Mucosa of stomach (tissue), 1 donor: ENCODE results near the gene ITPR3.
"Not testable (repeated sequence)": the region's sequence is repeated elsewhere in the genome, so short reads cannot be mapped to it uniquely, and the experiment has no call there.

Source experiments
- H3K27me3 ChIP-seq: one replicate; pipeline ENCODE4 v1.7.0; 2013; ENCODE audit warnings: mild to moderate bottlenecking, low read length; ENCODE audit not compliant: control insufficient read depth, insufficient read depth
- H3K36me3 ChIP-seq: one replicate; pipeline ENCODE4 v1.7.0; 2013; ENCODE audit warnings: low read length; ENCODE audit not compliant: control insufficient read depth, insufficient read depth
- H3K4me1 ChIP-seq: one replicate; pipeline ENCODE4 v1.7.0; 2013; ENCODE audit warnings: mild to moderate bottlenecking, low read length; ENCODE audit not compliant: control insufficient read depth, insufficient read depth
- H3K4me3 ChIP-seq: one replicate; pipeline ENCODE4 v1.7.0; 2013; ENCODE audit warnings: low read length
- H3K9ac ChIP-seq: one replicate; pipeline ENCODE4 v1.7.0; 2013; ENCODE audit warnings: mild to moderate bottlenecking, low read length, moderate library complexity
- H3K9me3 ChIP-seq: one replicate; pipeline ENCODE4 v1.7.0; 2013; ENCODE audit warnings: mild to moderate bottlenecking, low read length, moderate library complexity; ENCODE audit not compliant: control insufficient read depth
- donor health status: Pancreatic carcinoma.

The ITPR3 gene

DNA sequence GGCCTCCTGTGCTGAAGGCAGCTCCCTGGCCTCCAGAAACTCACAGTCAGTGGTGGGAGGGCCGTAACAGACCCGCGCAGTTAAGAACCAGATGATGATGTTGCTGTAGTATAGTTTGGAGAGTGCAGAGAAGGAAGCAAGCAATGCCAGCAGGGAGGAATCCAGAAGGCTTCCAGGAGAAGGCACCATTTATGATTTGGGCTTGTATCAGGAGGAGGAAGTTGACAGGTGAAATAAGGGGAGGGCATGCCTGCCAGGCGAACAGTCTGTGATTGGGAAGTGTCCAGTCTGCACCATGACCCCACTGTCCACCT lies 27.8 kb upstream of the ITPR3 start:
- Histone ChIP-seq H3K36me3 (no peaks in the 10 kb centered on the region), H3K9ac (peak overlapping the region; percentile 40), H3K4me1 (peaks cover 43% of the 10 kb centered on the region), H3K4me3 (no peak overlapping the region), H3K27me3 (no peaks in the 10 kb centered on the region), H3K9me3 (no peaks in the 10 kb centered on the region)

DNA sequence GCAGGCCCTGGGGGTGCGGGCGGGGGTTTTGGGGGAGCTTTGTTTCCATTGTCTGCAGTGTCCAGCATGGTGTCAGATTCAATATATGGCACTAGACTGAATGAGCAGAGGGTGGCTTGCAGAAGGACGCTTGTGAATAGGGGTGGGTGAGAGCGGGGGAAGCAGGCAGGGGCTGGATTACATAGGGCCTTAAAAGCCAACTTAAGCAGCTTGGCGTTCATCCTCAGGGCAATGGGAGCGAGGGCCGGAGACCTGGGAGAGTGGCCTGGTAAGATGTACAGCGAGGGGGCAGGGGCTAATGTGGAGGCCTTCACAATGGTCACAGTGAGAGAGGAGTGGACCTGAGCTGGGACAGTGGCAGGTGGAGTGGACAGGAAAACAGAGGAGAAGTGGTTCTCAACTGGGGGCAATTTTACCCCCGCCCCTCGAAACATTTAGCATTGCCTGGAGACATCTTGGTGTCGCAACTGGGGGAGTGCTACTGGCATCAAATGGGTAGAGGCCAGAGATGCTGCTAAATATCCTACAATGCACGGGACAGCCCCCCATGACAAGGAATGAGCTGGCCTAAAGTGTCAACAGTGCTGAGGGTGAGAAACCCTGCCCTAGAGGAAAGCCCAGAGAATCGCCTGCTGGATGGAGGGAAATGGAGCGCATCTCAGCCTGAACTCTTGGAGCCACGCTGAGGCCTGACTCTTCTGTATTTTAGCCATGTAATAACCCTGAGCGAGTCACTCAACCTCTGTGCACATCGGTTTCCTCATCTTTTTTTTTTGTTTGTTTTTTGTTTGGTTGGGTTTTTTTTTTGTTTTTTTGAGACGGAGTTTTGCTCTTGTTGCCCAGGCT lies 25.9 kb upstream of the ITPR3 start:
- H3K9ac ChIP-seq: no peak overlapping the region
- no peak overlapping the region for H3K4me3 ChIP-seq
- peaks cover 36% of the 10 kb centered on the region for H3K4me1 ChIP-seq
- no peaks in the 10 kb centered on the region for H3K36me3 ChIP-seq
- H3K27me3 ChIP-seq: no peaks in the 10 kb centered on the region
- H3K9me3 ChIP-seq: no peaks in the 10 kb centered on the region

DNA sequence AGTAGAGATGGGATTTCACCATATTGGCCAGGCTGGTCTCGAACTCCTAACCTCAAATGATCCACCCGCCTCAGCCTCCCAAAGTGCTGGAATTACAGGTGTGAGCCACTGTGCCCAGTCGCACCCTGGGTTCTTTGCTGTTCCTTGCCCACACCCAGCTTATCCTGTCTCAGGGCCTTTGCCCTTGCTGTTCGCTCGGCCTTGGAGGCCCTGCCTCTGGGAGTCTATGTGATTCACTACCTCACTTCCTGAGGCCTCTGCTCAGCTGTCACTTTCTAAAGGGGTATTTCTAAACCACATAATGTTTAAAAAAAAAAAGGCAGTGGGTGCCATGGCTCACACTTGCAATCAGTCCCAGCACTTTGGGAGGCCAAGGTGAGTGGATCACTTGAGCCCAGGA lies 24.2 kb upstream of the ITPR3 start:
- peaks cover 21% of the 10 kb centered on the region for H3K4me1 ChIP-seq
- not testable (repeated sequence) for H3K4me3 ChIP-seq, H3K9me3 ChIP-seq, H3K36me3 ChIP-seq, H3K27me3 ChIP-seq, H3K9ac ChIP-seq

DNA sequence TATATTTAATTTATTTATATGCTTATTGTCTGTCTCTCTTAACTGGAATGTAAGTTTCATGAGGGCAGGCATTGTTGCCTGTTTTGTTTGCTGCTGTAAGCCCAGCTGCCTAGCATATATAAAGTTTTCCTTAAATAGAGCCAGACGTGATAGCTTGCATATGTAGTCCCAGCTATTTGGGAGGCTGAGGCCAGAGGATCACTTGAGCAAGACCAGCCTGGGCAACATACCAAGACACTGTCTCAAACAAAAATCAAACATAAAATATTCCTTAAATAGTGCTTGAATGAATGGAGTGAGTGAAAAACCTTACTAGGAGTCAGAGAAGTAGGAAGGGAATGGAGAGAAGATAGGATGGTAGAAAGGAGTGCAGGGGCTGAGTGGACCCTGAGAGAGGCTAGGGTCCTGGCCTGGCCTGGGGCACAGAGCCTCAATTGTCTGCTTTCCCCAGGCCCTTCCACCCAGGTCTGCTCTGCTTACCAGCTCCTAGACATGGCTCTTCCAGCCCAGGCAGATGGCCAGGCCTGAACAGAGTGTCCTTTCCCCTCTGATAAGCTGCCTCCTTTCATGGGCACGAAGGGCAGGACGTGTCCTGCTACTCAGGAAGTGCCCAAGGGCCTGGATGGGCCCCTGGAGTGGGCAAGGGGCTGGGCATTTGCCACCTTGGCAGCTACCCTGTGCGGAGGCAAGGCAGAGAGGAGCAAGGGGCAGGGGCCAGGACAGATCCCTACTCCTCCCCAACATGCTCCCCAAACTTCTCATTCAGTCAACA lies 23.4 kb upstream of the ITPR3 start:
- H3K9ac ChIP-seq: no peak overlapping the region
- H3K4me1 ChIP-seq: peaks cover 16% of the 10 kb centered on the region
- H3K36me3 ChIP-seq: no peaks in the 10 kb centered on the region
- H3K27me3 ChIP-seq: no peaks in the 10 kb centered on the region
- H3K9me3 ChIP-seq: no peaks in the 10 kb centered on the region
- H3K4me3 ChIP-seq: no peak overlapping the region

DNA sequence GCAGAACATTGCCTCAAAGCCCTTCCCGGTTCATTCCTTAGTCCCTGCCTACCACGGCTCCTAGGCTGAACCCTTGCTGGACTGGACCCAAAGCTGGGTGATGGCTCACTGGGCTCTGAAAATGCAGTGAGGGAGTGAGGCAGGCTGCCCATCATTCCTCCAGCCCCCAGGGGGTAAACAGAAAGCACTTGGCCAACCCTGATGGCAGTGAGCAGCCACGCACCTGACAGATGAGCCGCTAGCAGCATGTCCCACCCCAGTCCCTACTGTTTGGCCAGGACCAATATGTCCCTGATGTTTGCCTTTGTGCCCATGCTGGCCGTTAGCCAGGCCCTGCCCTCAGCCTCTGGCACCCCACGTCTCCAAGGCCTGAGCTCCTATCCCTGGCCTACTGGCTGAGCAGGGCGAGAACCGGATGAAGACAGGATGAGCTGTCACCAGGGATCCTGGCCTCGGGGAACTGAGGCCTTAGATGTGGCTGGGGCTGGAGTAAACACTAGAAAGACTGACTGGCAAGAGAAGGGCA lies 21.6 kb upstream of the ITPR3 start:
- Histone ChIP-seq H3K4me3 (no peak overlapping the region), H3K36me3 (no peaks in the 10 kb centered on the region), H3K27me3 (no peaks in the 10 kb centered on the region), H3K9me3 (no peaks in the 10 kb centered on the region), H3K9ac (no peak overlapping the region), H3K4me1 (peaks cover 8% of the 10 kb centered on the region)

DNA sequence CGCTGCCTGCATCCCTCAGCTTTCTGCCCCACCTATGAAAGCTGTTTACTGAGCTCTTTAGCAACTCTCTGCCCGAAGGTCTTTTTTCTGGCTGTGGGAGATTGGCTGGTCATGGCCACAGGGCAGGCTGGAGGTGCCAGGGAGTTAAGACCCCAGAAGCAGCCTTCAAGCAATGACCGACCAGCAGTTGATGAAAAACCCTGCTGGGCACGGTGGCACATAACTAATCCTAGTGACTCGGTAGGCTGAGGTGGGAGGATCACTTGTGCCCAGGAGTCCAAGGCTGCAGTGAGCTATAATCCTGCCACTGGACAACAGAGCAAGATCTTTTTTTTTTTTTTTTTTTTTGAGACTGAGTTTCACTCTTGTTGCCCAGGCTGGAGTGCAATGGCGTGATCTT lies 20.4 kb upstream of the ITPR3 start:
- H3K36me3 ChIP-seq: no peaks in the 10 kb centered on the region
- H3K9me3 ChIP-seq: no peaks in the 10 kb centered on the region
- H3K27me3 ChIP-seq: no peaks in the 10 kb centered on the region
- no peak overlapping the region for H3K4me3 ChIP-seq
- no peak overlapping the region for H3K9ac ChIP-seq
- H3K4me1 ChIP-seq: peaks cover 8% of the 10 kb centered on the region

DNA sequence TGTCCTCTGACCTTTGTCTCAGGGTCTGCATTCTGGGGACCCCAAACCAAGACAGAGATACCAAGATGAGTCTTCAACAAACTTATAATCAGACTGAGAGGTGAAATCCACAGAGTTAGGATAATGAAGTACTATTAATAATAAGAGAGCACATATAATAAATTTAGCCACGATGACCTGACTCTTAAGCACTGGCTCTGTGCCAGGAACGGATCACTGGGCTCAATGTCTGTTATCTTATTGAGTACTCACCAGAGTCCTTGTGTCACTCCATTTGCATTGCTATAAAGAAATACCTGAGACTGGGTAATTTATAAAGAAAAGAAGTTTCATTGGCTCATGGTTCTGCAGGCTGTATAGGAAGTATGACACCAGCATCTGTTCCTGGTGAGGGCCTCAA lies 18.9 kb upstream of the ITPR3 start:
- Histone ChIP-seq H3K27me3 (no peaks in the 10 kb centered on the region), H3K4me3 (no peak overlapping the region), H3K9me3 (no peaks in the 10 kb centered on the region), H3K36me3 (no peaks in the 10 kb centered on the region), H3K9ac (no peak overlapping the region), H3K4me1 (peaks cover 8% of the 10 kb centered on the region)

DNA sequence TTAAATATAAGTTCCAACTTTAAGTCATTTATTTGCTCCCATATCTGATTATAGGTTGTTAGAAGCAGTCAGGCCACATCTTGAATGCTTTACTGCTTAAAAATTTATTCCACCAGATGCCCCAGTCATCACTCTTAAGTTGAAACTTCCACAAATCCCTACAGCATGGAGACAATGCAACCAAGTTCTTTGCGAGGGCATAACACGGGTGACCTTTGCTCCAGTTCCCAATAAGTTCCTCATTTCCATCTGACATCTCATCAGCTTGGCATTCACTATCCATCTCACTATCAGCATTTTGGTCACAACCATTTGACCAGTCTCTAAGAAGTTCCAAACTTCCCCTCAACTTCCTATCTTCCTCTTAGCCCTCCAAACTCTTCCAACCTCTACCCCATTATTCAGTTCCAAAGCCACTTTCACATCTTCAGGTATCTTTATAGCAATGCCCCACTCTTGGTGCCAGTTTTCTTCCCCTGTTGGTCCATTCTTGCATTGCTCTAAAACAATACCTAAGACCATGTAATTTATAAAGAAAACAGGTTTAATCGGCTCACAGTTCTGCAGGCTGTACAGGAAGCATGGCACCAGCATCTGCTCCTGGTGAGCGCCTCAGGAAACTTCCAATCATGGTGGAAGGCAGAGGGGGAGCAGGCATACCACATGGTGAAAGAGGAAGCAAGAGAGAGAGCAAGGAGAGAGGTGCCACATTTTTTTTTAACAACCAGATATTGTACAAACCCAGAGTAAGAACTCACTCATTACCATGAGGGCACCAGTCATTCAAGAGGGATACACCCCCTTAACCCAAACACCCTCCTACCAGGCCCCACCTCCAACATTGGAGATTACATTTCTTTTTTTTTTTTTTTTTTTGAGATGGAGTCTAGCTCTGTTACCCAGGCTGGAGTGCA lies 15.9 kb upstream of the ITPR3 start:
- Histone ChIP-seq H3K9me3 (no peaks in the 10 kb centered on the region), H3K4me1 (peaks cover 26% of the 10 kb centered on the region), H3K36me3 (no peaks in the 10 kb centered on the region), H3K4me3 (no peak overlapping the region), H3K27me3 (no peaks in the 10 kb centered on the region), H3K9ac (no peak overlapping the region)

DNA sequence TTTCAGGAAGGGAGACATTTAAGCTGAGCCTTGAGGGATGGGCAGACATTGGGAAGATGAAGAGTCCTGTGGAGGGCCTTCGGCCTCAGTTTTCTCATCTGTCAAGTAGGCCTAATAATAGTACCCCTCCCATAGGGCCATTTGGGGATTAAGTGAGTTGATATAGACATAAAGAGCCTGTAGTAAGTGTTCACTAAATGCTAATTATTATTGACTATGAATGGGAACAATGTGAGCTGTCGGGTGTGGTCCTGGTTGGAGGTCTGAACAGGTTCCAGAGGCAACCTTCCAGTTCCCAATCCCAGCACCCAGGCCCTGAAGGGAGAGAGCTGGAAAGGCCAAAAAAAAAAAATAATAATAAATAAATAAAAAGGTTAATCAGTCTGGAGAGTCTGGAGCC lies 14.5 kb upstream of the ITPR3 start:
- no peaks in the 10 kb centered on the region for H3K9me3 ChIP-seq
- peaks cover 40% of the 10 kb centered on the region for H3K4me1 ChIP-seq
- no peaks in the 10 kb centered on the region for H3K27me3 ChIP-seq
- no peak overlapping the region for H3K9ac ChIP-seq
- no peaks in the 10 kb centered on the region for H3K36me3 ChIP-seq
- no peak overlapping the region for H3K4me3 ChIP-seq

DNA sequence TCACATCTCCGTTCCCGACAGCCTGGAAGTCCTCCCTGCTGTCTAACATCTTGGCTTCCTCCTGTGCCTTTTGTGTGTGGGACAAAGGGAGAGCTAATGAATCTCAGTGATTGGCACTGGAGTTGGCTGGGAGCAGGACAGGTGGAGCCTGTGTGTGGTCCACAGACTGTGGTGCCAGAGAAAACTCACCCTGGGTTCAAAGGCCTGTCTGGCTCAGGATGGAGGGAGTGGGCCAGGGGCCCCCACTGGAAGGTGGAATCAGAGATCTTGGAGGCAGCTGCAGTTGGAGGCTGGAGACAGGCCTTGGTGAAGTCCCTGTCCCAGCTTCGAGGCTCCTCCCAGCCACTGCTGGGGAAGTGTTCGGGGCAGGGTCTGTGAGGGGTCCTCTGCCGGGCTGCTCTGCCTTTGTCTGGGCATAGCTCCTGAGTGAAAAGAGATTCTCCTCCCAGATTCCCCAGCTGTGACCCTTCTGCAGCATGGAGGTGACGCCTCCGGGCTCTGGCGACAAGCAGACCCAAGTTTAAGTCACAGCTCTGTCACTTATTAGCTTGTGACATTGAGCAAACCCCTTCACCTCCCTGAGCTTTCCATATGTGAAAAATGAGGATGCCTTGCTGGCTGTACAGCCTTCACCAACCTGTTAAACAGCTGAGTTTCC lies 13.9 kb upstream of the ITPR3 start:
- Histone ChIP-seq H3K36me3 (no peaks in the 10 kb centered on the region), H3K9me3 (no peaks in the 10 kb centered on the region), H3K4me3 (no peak overlapping the region), H3K4me1 (peaks cover 41% of the 10 kb centered on the region), H3K27me3 (no peaks in the 10 kb centered on the region), H3K9ac (no peak overlapping the region)

DNA sequence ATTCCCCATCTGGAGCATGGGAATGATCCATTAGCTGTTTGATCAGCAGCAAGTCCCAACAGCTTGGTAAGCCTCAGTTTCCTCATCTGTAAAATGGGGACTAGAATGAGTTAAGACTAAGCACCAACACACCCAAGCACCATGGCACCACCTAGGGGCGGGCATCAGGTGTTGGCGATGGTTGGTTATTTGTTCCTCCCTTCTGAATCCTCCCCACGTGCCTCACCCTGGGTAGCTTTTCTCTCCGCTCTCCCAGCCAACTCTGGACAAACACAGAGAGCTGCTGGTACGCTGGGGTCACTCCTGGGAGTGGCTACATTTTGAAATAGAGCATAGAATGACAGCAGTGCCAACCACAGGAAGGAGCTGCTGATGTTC lies 13.3 kb upstream of the ITPR3 start:
- Histone ChIP-seq H3K36me3 (no peaks in the 10 kb centered on the region), H3K4me1 (peaks cover 41% of the 10 kb centered on the region), H3K27me3 (no peaks in the 10 kb centered on the region), H3K9me3 (no peaks in the 10 kb centered on the region), H3K4me3 (no peak overlapping the region), H3K9ac (no peak overlapping the region)
